Activated CD4-positive, alpha-beta T cell treated with anti-CD3 and anti-CD28 coated beads for 36 hours (primary cell): Measurements from ENCODE around the gene EMILIN2. TPM values are rescaled to one million over a fixed set of nuclear protein-coding genes. Genes with fewer than 3 reads are reported as not detected.

Experiments used
- ATAC-seq: fragments of 200-7000 bp; cut with Tn5 transposase; one replicate; pipeline ENCODE4 v1.10.0; 2021; ENCODE audit warnings: mild to moderate bottlenecking, moderate library complexity
- CTCF ChIA-PET: fragments of 350-600 bp; sonication (Branson Sonifier 250); formaldehyde crosslinking; loops from one replicate; lab custom pipeline; 2021; ENCODE audit warnings: antibody characterized with exemption; lab: Charles Lee
- POLR2A ChIA-PET: fragments of 350-600 bp; sonication (Branson Sonifier 250); formaldehyde crosslinking; loops from one replicate; lab custom pipeline; 2021; ENCODE audit warnings: antibody characterized with exemption, inconsistent platforms; lab: Charles Lee
- DNase-seq: peaks from one replicate; pipeline ENCODE4 v3.0.0-alpha.2; 2020
- H3K27ac Mint-ChIP-seq: one replicate; pipeline ENCODE4 v1.8.0; 2021; ENCODE audit warnings: mixed read lengths
- H3K27me3 Mint-ChIP-seq: one replicate; pipeline ENCODE4 v1.8.0; 2021; ENCODE audit warnings: mixed read lengths
- H3K36me3 Mint-ChIP-seq: one replicate; pipeline ENCODE4 v1.8.0; 2021; ENCODE audit warnings: low read depth, mixed read lengths
- H3K4me1 Mint-ChIP-seq: one replicate; pipeline ENCODE4 v1.8.0; 2021; ENCODE audit warnings: mixed read lengths
- H3K4me3 Mint-ChIP-seq: one replicate; pipeline ENCODE4 v1.8.0; 2021; ENCODE audit warnings: mild to moderate bottlenecking, moderate library complexity, mixed read lengths
- H3K9me3 Mint-ChIP-seq: one replicate; pipeline ENCODE4 v1.8.0; 2021; ENCODE audit warnings: low read depth, mixed read lengths
- intact Hi-C, 2 experiments: fragments of 100-400 bp; cut with DNase I in 1 of 2; cut with micrococcal nuclease in 1 of 2; formaldehyde crosslinking; loops; one replicate each; pipeline versions ENCODE4 v1.14.2 to v1.15.1; 2022 to 2024; cut with DNase I, micrococcal nuclease
- total RNA-seq, 2 experiments: library from RNA; stranded (reverse); gene quantifications; one replicate each; pipeline ENCODE4 v1.2.3, GENCODE V29; 2021

The EMILIN2 gene
- total RNA-seq, 2 experiments from 2014 or later = 12.0 to 15.7 TPM

GRCh38 chr18:2932247-2933181, 85.7 kb downstream of the EMILIN2 start:
- Mint-ChIP-seq H3K36me3 (peaks cover 59% of the 10 kb centered on the region), H3K9me3 (no peaks in the 10 kb centered on the region), H3K4me1 (peaks cover 41% of the 10 kb centered on the region), H3K4me3 (no peak overlapping the region), H3K27ac (peak overlapping the region; percentile 81), H3K27me3 (no peaks in the 10 kb centered on the region)
- POLR2A ChIA-PET = interaction anchor here (1.0 kb wide), 1 partner anchor 28 kb away, joined by 3 read pairs; no protein-coding TSS in a partner anchor
- CTCF ChIA-PET = interaction anchor here (0.6 to 9.8 kb wide), 35 partner anchors 8 to 314 kb away, joined by 3 to 137 read pairs (median 4); partner anchors contain the start of gene MYL12A
- ATAC-seq (peak; percentile 60), DNase-seq (peak; percentile 50)
- intact Hi-C loops = loop anchor here (1.0 to 2.0 kb wide), 6 partner anchors 28 to 314 kb away; no protein-coding TSS in a partner anchor

GRCh38 chr18:2933995-2934394, 87.2 kb downstream of the EMILIN2 start:
- peaks cover 41% of the 10 kb centered on the region for H3K4me1 Mint-ChIP-seq
- POLR2A ChIA-PET = no interaction called here
- CTCF ChIA-PET = interaction anchor here (0.6 to 9.8 kb wide), 23 partner anchors 10 to 313 kb away, joined by 3 to 137 read pairs (median 4); partner anchors contain the start of gene MYL12A
- ATAC-seq (no peak), DNase-seq (no peak)
- no peak overlapping the region for H3K4me3 Mint-ChIP-seq
- H3K9me3 Mint-ChIP-seq = no peaks in the 10 kb centered on the region
- no peaks in the 10 kb centered on the region for H3K27me3 Mint-ChIP-seq
- peak overlapping the region; percentile 55 for H3K27ac Mint-ChIP-seq
- intact Hi-C loops = loop anchor here in 1 of 2 experiments (2.0 kb wide), 1 partner anchor 27 kb away; no protein-coding TSS in a partner anchor
- H3K36me3 Mint-ChIP-seq = peaks cover 60% of the 10 kb centered on the region

GRCh38 chr18:2935438-2936192, 88.8 kb downstream of the EMILIN2 start:
- Mint-ChIP-seq H3K4me1 (peaks cover 55% of the 10 kb centered on the region), H3K36me3 (peaks cover 58% of the 10 kb centered on the region), H3K27me3 (no peaks in the 10 kb centered on the region), H3K27ac (peak overlapping the region; percentile 80), H3K9me3 (no peaks in the 10 kb centered on the region), H3K4me3 (no peak overlapping the region)
- CTCF ChIA-PET = interaction anchor here (1.1 to 9.8 kb wide), 4 partner anchors 50 to 216 kb away, joined by 3 to 137 read pairs (median 24); no protein-coding TSS in a partner anchor
- intact Hi-C loops = no loop called here
- DNase-seq (no peak), ATAC-seq (peak; percentile 56)
- POLR2A ChIA-PET = no interaction called here

- peaks cover 41% of the 10 kb centered on the region for H3K36me3 Mint-ChIP-seq
These were observed 92.5 kb downstream of the EMILIN2 start for GRCh38 chr18:2939317-2939716.

GRCh38 chr18:2948038-2948437, 101.2 kb downstream of the EMILIN2 start:
- Mint-ChIP-seq H3K36me3 (peaks cover 76% of the 10 kb centered on the region), H3K27ac (no peak overlapping the region), H3K9me3 (no peaks in the 10 kb centered on the region), H3K4me3 (no peak overlapping the region), H3K4me1 (peaks cover 53% of the 10 kb centered on the region), H3K27me3 (no peaks in the 10 kb centered on the region)
- ChIA-PET CTCF (interaction anchor here (0.8 to 9.5 kb wide), 17 partner anchors 9 to 204 kb away, joined by 3 to 82 read pairs (median 5); no protein-coding TSS in a partner anchor), POLR2A (interaction anchor here (0.7 kb wide), 1 partner anchor 21 kb away, joined by 4 read pairs; no protein-coding TSS in a partner anchor)
- DNase-seq (no peak), ATAC-seq (peak; percentile 70)
- intact Hi-C loops = no loop called here

More at GRCh38 chr18:2939317-2939716, 92.5 kb downstream of the EMILIN2 start:
- ChIA-PET CTCF (interaction anchor here (0.9 to 9.8 kb wide), 8 partner anchors 8 to 307 kb away, joined by 3 to 137 read pairs (median 5); no protein-coding TSS in a partner anchor), POLR2A (no interaction called here)
- Mint-ChIP-seq H3K4me3 (no peak overlapping the region), H3K27me3 (no peaks in the 10 kb centered on the region), H3K9me3 (no peaks in the 10 kb centered on the region), H3K4me1 (peaks cover 54% of the 10 kb centered on the region), H3K27ac (peak overlapping the region; percentile 45)
- intact Hi-C loops = no loop called here
- no peak for ATAC-seq
- no peak for DNase-seq

GRCh38 chr18:2952605-2953004, 105.8 kb downstream of the EMILIN2 start:
- CTCF ChIA-PET = interaction anchor here (0.8 to 9.5 kb wide), 8 partner anchors 9 to 199 kb away, joined by 3 to 82 read pairs (median 5); no protein-coding TSS in a partner anchor
- no peak overlapping the region for H3K4me3 Mint-ChIP-seq
- DNase-seq (no peak), ATAC-seq (no peak)
- intact Hi-C loops = no loop called here
- H3K36me3 Mint-ChIP-seq = peaks cover 92% of the 10 kb centered on the region
- H3K27me3 Mint-ChIP-seq = no peaks in the 10 kb centered on the region
- H3K9me3 Mint-ChIP-seq = no peaks in the 10 kb centered on the region
- peaks cover 78% of the 10 kb centered on the region for H3K4me1 Mint-ChIP-seq
- POLR2A ChIA-PET = no interaction called here
- peak overlapping the region; percentile 31 for H3K27ac Mint-ChIP-seq

- DNase-seq (no peak), ATAC-seq (no peak)
- ChIA-PET POLR2A (interaction anchor here (0.6 to 0.9 kb wide), 2 partner anchors 9 to 10 kb away, joined by 3 read pairs; no protein-coding TSS in a partner anchor), CTCF (interaction anchor here (0.8 to 9.5 kb wide), 7 partner anchors 16 to 40 kb away, joined by 4 to 82 read pairs (median 5); no protein-coding TSS in a partner anchor)
- Mint-ChIP-seq H3K27ac (peak overlapping the region; percentile 51), H3K4me3 (no peak overlapping the region), H3K9me3 (no peaks in the 10 kb centered on the region), H3K27me3 (no peaks in the 10 kb centered on the region), H3K36me3 (peaks cover 89% of the 10 kb centered on the region), H3K4me1 (peaks cover 76% of the 10 kb centered on the region)
- intact Hi-C loops = loop anchor here in 1 of 2 experiments (1.0 kb wide), 1 partner anchor 12 kb away; no protein-coding TSS in a partner anchor
These were observed 107.3 kb downstream of the EMILIN2 start for GRCh38 chr18:2953935-2954653.

- no peaks in the 10 kb centered on the region for H3K27me3 Mint-ChIP-seq
- intact Hi-C loops = loop anchor here in 1 of 2 experiments (1.0 kb wide), 1 partner anchor 13 kb away; no protein-coding TSS in a partner anchor
- ChIA-PET CTCF (interaction anchor here (0.8 to 9.5 kb wide), 7 partner anchors 17 to 39 kb away, joined by 4 to 82 read pairs (median 5); no protein-coding TSS in a partner anchor), POLR2A (interaction anchor here (0.6 kb wide), 1 partner anchor 11 kb away, joined by 3 read pairs; no protein-coding TSS in a partner anchor)
- H3K4me3 Mint-ChIP-seq = no peak overlapping the region
- no peak for ATAC-seq
- H3K9me3 Mint-ChIP-seq = no peaks in the 10 kb centered on the region
- peak overlapping the region; percentile 97 for H3K27ac Mint-ChIP-seq
- H3K36me3 Mint-ChIP-seq = peaks cover 88% of the 10 kb centered on the region
- H3K4me1 Mint-ChIP-seq = peaks cover 73% of the 10 kb centered on the region
- no peak for DNase-seq
These were observed 108.3 kb downstream of the EMILIN2 start for GRCh38 chr18:2954869-2955645.

GRCh38 chr18:2956056-2956455, 109.2 kb downstream of the EMILIN2 start:
- CTCF ChIA-PET = interaction anchor here (0.5 to 9.9 kb wide), 4 partner anchors 21 to 292 kb away, joined by 3 to 158 read pairs (median 6); no protein-coding TSS in a partner anchor
- ATAC-seq (peak; percentile 28), DNase-seq (peak; percentile 51)
- intact Hi-C loops = loop anchor here in 1 of 2 experiments (2.0 kb wide), 1 partner anchor 15 kb away; no protein-coding TSS in a partner anchor
- peaks cover 87% of the 10 kb centered on the region for H3K36me3 Mint-ChIP-seq
- peak overlapping the region; percentile 97 for H3K27ac Mint-ChIP-seq
- no peaks in the 10 kb centered on the region for H3K9me3 Mint-ChIP-seq
- peak overlapping the region; percentile 69 for H3K4me3 Mint-ChIP-seq
- POLR2A ChIA-PET = interaction anchor here (0.6 kb wide), 1 partner anchor 291 kb away, joined by 4 read pairs; no protein-coding TSS in a partner anchor
- peaks cover 73% of the 10 kb centered on the region for H3K4me1 Mint-ChIP-seq
- H3K27me3 Mint-ChIP-seq = no peaks in the 10 kb centered on the region
